GM12801 (cell line): ENCODE results near the gene NTM.

ENCODE experiments used
- TF ChIP-seq, protein P1 (sequence below): IDR thresholded peaks from one replicate; pipeline ENCODE4 v1.5.1; 2011; ENCODE audit warnings: control low read depth; ENCODE audit not compliant: insufficient read length; ENCODE audit errors: extremely low read depth

NTM gene

DNA sequence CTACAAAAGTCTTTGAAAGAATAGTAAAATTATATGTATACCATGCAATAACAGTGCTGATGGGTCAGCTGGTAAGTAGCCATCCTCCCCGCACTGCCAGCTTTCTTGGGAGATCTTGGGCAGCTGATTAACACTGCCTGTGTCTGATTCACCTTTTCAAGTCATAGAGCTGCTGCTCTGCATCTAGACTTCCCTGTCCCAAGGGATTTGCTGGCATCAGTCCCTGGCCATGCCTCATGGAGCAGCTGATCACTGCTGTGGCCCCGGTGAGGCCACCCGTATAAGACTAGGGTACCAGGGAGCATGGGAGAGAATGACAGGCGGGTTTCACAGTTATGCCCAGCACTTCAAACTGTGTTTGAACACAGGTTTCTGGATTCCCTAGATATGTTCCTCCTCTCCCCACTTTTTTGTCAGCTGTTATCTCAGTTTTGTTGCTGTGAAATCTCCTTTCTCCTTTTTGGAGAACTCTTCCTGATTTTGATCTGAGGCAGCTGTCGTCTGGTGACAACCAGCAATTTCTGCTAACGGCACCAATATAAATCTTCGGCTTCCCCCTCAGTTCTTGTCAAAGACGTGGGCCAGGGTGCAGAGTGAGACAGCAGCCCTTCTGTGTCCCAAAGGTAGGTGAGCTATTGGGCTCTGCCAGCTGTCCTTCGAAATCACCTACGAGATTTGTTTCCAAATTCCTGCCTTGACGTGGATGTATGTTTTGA is 438.9 kb downstream of the NTM start:
- TF ChIP-seq, protein P1, sequence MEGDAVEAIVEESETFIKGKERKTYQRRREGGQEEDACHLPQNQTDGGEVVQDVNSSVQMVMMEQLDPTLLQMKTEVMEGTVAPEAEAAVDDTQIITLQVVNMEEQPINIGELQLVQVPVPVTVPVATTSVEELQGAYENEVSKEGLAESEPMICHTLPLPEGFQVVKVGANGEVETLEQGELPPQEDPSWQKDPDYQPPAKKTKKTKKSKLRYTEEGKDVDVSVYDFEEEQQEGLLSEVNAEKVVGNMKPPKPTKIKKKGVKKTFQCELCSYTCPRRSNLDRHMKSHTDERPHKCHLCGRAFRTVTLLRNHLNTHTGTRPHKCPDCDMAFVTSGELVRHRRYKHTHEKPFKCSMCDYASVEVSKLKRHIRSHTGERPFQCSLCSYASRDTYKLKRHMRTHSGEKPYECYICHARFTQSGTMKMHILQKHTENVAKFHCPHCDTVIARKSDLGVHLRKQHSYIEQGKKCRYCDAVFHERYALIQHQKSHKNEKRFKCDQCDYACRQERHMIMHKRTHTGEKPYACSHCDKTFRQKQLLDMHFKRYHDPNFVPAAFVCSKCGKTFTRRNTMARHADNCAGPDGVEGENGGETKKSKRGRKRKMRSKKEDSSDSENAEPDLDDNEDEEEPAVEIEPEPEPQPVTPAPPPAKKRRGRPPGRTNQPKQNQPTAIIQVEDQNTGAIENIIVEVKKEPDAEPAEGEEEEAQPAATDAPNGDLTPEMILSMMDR, result no peak

DNA sequence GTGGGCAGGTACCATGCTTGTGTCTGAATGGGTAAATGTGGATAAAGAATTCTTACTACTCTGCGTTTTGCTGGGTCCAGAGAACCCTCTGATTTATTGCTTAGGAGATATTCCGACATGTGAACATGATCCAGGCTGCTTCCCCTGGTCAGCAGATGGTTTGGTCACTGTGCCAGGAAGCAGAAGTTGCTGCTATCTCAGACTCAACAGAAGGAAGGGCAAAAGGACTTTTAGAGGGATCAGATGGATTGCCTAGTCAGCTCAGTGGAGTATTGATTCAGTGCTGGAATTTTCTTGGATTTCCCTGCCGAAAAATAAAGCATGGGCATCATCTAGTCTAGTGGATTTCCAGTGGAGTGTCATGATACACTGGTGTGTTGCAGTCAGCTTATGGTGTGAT is 440.1 kb downstream of the NTM start:
- TF ChIP-seq, protein P1, result no peak

DNA sequence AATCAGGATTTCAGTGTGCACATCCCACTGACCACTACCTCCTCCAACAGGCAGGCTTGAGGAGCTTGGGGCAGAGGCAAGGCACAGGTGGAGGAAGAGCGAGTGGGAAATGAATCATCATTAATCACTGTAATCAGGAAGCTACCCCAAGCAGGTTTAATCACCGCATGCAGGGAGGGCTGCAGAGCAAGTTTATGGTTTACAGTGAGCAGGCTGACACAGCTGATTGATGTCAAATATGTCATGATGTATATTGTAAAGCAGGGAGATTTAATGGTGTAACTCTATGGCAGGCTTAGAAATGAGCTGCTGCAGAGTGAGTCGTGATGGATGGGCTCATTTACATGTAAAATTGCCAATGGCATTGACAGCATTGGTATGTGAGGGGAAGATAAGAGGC is 441.0 kb downstream of the NTM start:
- TF ChIP-seq, protein P1, result no peak

DNA sequence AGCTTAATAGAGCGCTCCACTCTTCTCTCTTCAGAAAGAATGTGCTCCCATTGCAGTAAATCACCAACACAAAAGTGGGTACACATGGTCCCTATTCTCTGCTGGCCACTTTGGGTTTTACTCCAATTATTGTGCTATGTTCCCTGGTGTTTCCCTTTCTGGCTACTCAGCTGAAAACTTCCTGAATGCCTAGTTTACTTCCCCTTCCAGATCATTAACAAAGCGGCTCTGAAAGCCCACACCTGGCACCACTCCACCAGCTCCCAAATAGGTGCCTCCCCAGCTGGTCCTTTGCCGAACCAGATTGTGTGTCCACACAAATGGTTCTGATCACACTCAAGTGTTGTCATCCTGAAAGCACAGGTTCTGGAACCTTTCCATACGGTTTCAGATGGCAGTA is 443.7 kb downstream of the NTM start:
- TF ChIP-seq, protein P1, result no peak

DNA sequence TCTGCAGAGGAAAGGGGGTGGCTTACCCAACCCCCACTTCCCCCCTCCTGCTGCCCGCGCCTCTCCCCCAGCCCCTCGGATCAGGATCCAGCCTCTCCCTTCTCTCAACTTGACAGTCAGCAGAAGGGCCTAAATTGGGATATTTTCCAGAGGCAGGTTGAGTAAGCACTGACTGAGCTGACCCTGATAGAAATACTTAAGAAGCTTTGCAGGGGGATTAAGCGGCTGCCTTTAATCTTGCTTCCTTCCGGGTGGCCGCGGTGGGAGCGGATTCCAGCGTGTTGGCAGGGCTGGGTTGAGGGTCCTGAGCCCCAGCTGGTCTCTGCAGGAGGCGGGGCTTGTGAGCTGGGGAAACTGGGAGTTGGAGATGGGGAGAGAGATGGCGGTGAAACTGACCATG is 445.2 kb downstream of the NTM start:
- TF ChIP-seq, protein P1, result no peak

DNA sequence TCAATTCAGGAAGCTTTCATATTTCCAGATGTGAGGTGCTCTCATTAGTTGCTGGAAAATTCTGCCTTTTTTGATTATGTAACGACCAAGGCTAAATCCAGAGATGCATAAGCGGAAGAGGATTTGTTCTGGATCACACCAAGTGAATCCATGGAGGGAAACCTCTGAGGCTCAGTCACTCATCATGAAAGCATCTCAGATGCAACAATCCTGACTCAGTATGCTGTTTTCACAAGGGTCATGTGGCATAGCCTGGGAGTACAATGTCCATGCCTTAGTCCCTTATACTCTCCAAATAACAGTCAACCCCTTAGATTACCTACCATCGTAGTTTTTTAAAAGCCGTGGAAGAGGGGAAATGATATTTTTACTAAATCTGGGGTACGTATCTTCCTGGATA is 445.6 kb downstream of the NTM start:
- TF ChIP-seq, protein P1, result no peak

DNA sequence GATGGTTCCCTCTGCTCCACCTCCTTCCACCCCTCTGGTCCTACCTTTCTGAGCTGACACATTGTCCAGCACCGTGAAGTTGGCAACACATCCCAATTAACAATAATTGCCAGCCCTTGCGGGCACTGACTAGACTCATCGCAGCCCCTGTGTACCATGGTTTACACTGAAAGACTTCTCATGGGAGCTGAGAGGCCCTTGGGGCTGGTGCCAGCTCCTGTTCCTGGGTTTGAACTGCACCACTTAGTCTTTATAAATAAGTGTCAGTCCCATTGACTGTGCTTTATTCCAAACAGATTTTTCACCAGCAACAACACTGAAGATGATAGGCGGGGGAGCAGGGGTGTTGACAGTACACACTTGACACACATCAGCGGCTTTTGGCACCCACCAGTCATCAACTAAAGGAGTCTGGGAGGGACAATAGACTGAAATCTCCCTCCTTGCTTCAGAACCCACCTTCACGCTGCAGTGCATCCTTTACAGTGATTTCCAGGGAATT is 447.3 kb downstream of the NTM start:
- TF ChIP-seq, protein P1, result no peak
